Tibial nerve (tissue), 4 donors: ENCODE measurements around the gene PROB1. TPM values are rescaled to one million over a fixed set of nuclear protein-coding genes. Genes with fewer than 3 reads are reported as not detected.

Experiments
- DNase-seq, 2 donors: peaks; one replicate each; pipeline ENCODE4 v3.0.0-alpha.2; 2019; ENCODE audit warnings: low spot score in 2 of 2
- H3K27ac ChIP-seq, 4 donors: fragments of 200-600 bp; sonication (generic) in 3 of 4; one replicate each; pipeline ENCODE4 v1.5.1; 2017 to 2019; ENCODE audit warnings: mild to moderate bottlenecking in 1 of 4
- H3K27me3 ChIP-seq, 2 donors: fragments of 200-600 bp; sonication (generic) in 1 of 2; one replicate each; pipeline versions ENCODE4 v1.5.1 to v1.6.0; 2017 to 2019
- H3K36me3 ChIP-seq, 3 donors: fragments of 200-600 bp; sonication (generic); one replicate each; pipeline ENCODE4 v1.5.1; 2018 to 2019
- H3K4me1 ChIP-seq, 4 donors: fragments of 200-600 bp; sonication (generic) in 3 of 4; one replicate each; pipeline ENCODE4 v1.5.1; 2017 to 2019
- H3K4me3 ChIP-seq, 4 donors: fragments of 200-600 bp; sonication (generic) in 3 of 4; one replicate each; pipeline ENCODE4 v1.5.1; 2017 to 2019; ENCODE audit warnings: mild to moderate bottlenecking in 1 of 4, moderate library complexity in 1 of 4
- H3K9me3 ChIP-seq, 4 donors: fragments of 200-600 bp; sonication (generic) in 3 of 4; one replicate each; pipeline ENCODE4 v1.5.1; 2017 to 2019
- CTCF ChIP-seq, 5 experiments: fragments of 200-600 bp in 3 of 5; fragments of 450-650 bp in 2 of 5; sonication (generic) in 3 of 5; IDR thresholded peaks; one replicate each; pipeline ENCODE4 v1.5.1; 2016 to 2019; ENCODE audit warnings: antibody characterized with exemption in 5 of 5, mild to moderate bottlenecking in 3 of 5, moderate library complexity in 2 of 5
- EP300 ChIP-seq, 2 donors: sonication (generic); formaldehyde crosslinking; IDR thresholded peaks; one replicate each; pipeline ENCODE4 v1.6.1; 2017; ENCODE audit warnings: antibody characterized with exemption in 2 of 2, mild to moderate bottlenecking in 1 of 2
- POLR2A ChIP-seq, 2 donors: fragments of 450-650 bp; IDR thresholded peaks; one replicate each; pipeline ENCODE4 v1.6.1; 2017; ENCODE audit warnings: antibody characterized with exemption in 2 of 2, mild to moderate bottlenecking in 2 of 2, moderate library complexity in 2 of 2
- WGBS, 2 donors: methylation state at CpG; one replicate each; pipeline ENCODE4 v1.1.5; 2018; 5-methylcytosine and 5-hydroxymethylcytosine counted together
- total RNA-seq, 4 donors: library from RNA; depleted of rRNA; stranded (reverse); fragments of >200 nt; gene quantifications; one replicate each; pipeline ENCODE4 v1.1.0, GENCODE V29; 2016

Gene PROB1
- total RNA-seq, 4 donors from 2014 or later: 0.63 to 3.6 (median 1.3) TPM

DNA sequence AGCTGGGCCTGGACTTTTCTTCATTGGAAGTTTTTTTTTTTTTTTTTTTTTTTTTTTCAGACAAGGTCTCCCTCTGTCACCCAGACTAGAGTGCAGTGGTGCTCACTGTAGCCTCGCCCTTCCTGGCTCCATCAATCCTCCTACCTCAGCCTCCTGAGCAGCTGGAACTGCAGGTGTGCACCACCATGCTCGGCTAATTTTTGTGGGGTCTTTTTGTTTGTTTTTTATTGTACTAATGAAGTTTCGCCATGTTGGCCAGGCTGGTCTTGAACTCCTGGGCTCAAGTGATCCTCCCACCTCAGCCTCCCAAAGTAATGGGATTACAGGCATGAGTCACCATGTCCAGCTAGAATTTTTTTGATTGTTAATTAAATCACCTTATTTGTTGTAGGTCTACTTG is 40.8 kb upstream of the PROB1 start:
- Histone ChIP-seq H3K27me3 (no peaks in the 10 kb centered on the region), H3K36me3 (peaks cover 0 to 54% (median 0%) of the 10 kb centered on the region in 3 donors), H3K27ac (no peak overlapping the region), H3K9me3 (no peaks in the 10 kb centered on the region), H3K4me1 (peaks cover 0 to 14% (median 8%) of the 10 kb centered on the region in 4 donors), H3K4me3 (no peak overlapping the region)
- TF ChIP-seq POLR2A (IDR thresholded peaks at IDR 0.05) (no peak), CTCF (IDR thresholded peaks at IDR 0.05) (no peak), EP300 (IDR thresholded peaks at IDR 0.05) (no peak)
- WGBS, 2 donors: 92 to 97% methylated on average over 3 of the region's 3 CpGs
- DNase-seq: no peak

DNA sequence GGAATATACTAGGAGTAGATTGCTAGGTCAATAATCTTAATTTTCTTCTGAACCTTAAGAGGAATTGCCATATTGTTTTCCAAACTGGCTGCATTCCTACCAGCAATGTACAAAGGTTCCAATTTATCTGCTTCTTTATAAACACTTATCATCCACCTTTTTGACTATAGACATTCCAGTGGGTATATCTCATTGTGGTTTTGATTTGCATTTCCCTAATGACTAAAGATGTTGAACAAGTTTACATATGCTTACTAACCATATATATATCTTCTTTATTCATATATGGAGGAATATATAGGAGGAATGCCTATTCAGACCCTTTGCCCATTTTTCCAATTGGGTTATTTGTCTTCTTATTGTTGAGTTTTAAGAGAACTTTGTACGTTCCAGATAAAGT is 36.8 kb upstream of the PROB1 start:
- TF ChIP-seq POLR2A (IDR thresholded peaks at IDR 0.05) (no peak), CTCF (IDR thresholded peaks at IDR 0.05) (no peak), EP300 (IDR thresholded peaks at IDR 0.05) (no peak)
- Histone ChIP-seq H3K36me3 (peaks cover 0 to 80% (median 0%) of the 10 kb centered on the region in 3 donors), H3K27me3 (no peaks in the 10 kb centered on the region)

GRCh38 chr5:139430015-139430414 is 35.1 kb upstream of the PROB1 start:
- DNase-seq: no peak
- Histone ChIP-seq H3K4me1 (no peaks in the 10 kb centered on the region), H3K9me3 (no peaks in the 10 kb centered on the region), H3K4me3 (no peak overlapping the region), H3K27ac (no peak overlapping the region), H3K27me3 (no peaks in the 10 kb centered on the region), H3K36me3 (peaks cover 0 to 86% (median 0%) of the 10 kb centered on the region in 3 donors)
- 75 to 77% methylated on average over 2 of the region's 2 CpGs for WGBS, 2 donors
- TF ChIP-seq CTCF (IDR thresholded peaks at IDR 0.05) (no peak), POLR2A (IDR thresholded peaks at IDR 0.05) (no peak), EP300 (IDR thresholded peaks at IDR 0.05) (no peak)

More for the DNA sequence above, 36.8 kb upstream of the PROB1 start:
- WGBS, 2 donors: 86 to 93% methylated on average over 1 of the region's 1 CpG
- Histone ChIP-seq H3K9me3 (no peaks in the 10 kb centered on the region), H3K27ac (no peak overlapping the region), H3K4me3 (no peak overlapping the region), H3K4me1 (no peaks in the 10 kb centered on the region)
- DNase-seq: no peak

GRCh38 chr5:139426203-139426885 is 31.4 kb upstream of the PROB1 start:
- no peak for TF ChIP-seq POLR2A (IDR thresholded peaks at IDR 0.05)
- TF ChIP-seq CTCF (IDR thresholded peaks at IDR 0.05): no peak
- TF ChIP-seq EP300 (IDR thresholded peaks at IDR 0.05): no peak
- H3K9me3 ChIP-seq: no peaks in the 10 kb centered on the region
- H3K4me3 ChIP-seq: no peak overlapping the region
- 64 to 81% methylated on average over 7 to 8 of the region's 8 CpGs for WGBS, 2 donors
- H3K27ac ChIP-seq: no peak overlapping the region
- DNase-seq: no peak
- H3K4me1 ChIP-seq: no peaks in the 10 kb centered on the region
- H3K36me3 ChIP-seq: peaks cover 0 to 80% (median 0%) of the 10 kb centered on the region in 3 donors
- H3K27me3 ChIP-seq: no peaks in the 10 kb centered on the region

- 85 to 88% methylated on average over 5 of the region's 5 CpGs for WGBS, 2 donors
- Histone ChIP-seq H3K27ac (no peak overlapping the region), H3K36me3 (peaks cover 0 to 81% (median 0%) of the 10 kb centered on the region in 3 donors), H3K9me3 (no peaks in the 10 kb centered on the region), H3K4me1 (no peaks in the 10 kb centered on the region), H3K27me3 (no peaks in the 10 kb centered on the region), H3K4me3 (no peak overlapping the region)
- no peak for TF ChIP-seq EP300 (IDR thresholded peaks at IDR 0.05)
- TF ChIP-seq POLR2A (IDR thresholded peaks at IDR 0.05): no peak
- TF ChIP-seq CTCF (IDR thresholded peaks at IDR 0.05): no peak
- no peak for DNase-seq
Observed at GRCh38 chr5:139425497-139425896, 30.6 kb upstream of the PROB1 start.
